ENCODE measurements around the gene TRAP1. TPM values are rescaled to one million over a fixed set of nuclear protein-coding genes. Genes with fewer than 3 reads are reported as not detected.

Gene TRAP1
- total RNA-seq, 4 donors from 2014 or later, result 31.8 to 231 (median 57.1) TPM

GRCh38 chr16:3625911-3626732 lies 91.2 kb downstream of the TRAP1 start:
- Histone ChIP-seq H3K4me1 (peaks cover 0 to 11% (median 0%) of the 10 kb centered on the region in 4 donors), H3K4me3 (no peak overlapping the region), H3K27me3 (no peaks in the 10 kb centered on the region), H3K27ac (no peak overlapping the region), H3K9me3 (no peaks in the 10 kb centered on the region), H3K36me3 (no peaks in the 10 kb centered on the region)
- intact Hi-C loops (cut with DNase I; ENCODE audit: low total_unique reads) (no loop called here), in situ Hi-C loops (cut with MboI; ENCODE audit: low pct_ligation_motif_present in 1 of 4, low pct_unique_long_range_greater_than_20kb in 1 of 4, low sequenced_read_pairs in 3 of 4) (no loop called here)
- TF ChIP-seq EP300 (IDR thresholded peaks at IDR 0.05; ENCODE audit: low read depth) (no peak), POLR2AphosphoS5 (IDR thresholded peaks at IDR 0.05) (no peak)
- TF ChIP-seq, protein P1, sequence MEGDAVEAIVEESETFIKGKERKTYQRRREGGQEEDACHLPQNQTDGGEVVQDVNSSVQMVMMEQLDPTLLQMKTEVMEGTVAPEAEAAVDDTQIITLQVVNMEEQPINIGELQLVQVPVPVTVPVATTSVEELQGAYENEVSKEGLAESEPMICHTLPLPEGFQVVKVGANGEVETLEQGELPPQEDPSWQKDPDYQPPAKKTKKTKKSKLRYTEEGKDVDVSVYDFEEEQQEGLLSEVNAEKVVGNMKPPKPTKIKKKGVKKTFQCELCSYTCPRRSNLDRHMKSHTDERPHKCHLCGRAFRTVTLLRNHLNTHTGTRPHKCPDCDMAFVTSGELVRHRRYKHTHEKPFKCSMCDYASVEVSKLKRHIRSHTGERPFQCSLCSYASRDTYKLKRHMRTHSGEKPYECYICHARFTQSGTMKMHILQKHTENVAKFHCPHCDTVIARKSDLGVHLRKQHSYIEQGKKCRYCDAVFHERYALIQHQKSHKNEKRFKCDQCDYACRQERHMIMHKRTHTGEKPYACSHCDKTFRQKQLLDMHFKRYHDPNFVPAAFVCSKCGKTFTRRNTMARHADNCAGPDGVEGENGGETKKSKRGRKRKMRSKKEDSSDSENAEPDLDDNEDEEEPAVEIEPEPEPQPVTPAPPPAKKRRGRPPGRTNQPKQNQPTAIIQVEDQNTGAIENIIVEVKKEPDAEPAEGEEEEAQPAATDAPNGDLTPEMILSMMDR (IDR thresholded peaks at IDR 0.05), result no peak
- no peak for DNase-seq
- WGBS, 2 donors (ENCODE audit: low coverage in 1 of 2), result 76 to 88% methylated on average over 3 to 4 of the region's 4 CpGs

GRCh38 chr16:3625331-3625730 lies 92.0 kb downstream of the TRAP1 start:
- Histone ChIP-seq H3K9me3 (no peaks in the 10 kb centered on the region), H3K27me3 (no peaks in the 10 kb centered on the region), H3K4me1 (peaks cover 0 to 11% (median 0%) of the 10 kb centered on the region in 4 donors), H3K36me3 (no peaks in the 10 kb centered on the region), H3K27ac (no peak overlapping the region), H3K4me3 (no peak overlapping the region)
- DNase-seq, result no peak
- intact Hi-C loops (cut with DNase I; ENCODE audit: low total_unique reads) (no loop called here), in situ Hi-C loops (cut with MboI; ENCODE audit: low pct_ligation_motif_present in 1 of 4, low pct_unique_long_range_greater_than_20kb in 1 of 4, low sequenced_read_pairs in 3 of 4) (no loop called here)
- 87 to 94% methylated on average over 5 of the region's 5 CpGs for WGBS, 2 donors (ENCODE audit: low coverage in 1 of 2)
- TF ChIP-seq, protein P1 (IDR thresholded peaks at IDR 0.05), result no peak
- TF ChIP-seq POLR2A (IDR thresholded peaks at IDR 0.05) (no peak), EP300 (IDR thresholded peaks at IDR 0.05; ENCODE audit: low read depth) (no peak), POLR2AphosphoS5 (IDR thresholded peaks at IDR 0.05) (no peak)

DNA sequence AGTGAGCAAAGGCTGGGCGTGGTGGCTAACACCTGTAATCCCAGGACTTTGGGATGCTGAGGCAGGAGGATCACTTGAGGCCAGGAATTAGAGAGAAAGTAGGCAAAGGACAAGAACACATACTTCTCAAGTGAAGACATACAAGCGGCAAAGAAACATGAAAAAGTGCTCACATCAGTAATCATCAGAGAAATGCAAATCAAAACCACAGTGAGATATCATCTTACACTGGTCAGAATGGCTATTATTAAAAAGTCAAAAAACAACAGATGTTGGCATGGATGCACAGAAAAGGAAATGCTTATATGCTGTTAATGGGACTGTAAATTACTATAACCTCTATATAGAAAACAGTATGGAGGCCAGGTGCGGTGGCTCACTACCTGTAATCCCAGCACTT lies 93.7 kb downstream of the TRAP1 start:
- Histone ChIP-seq H3K36me3 (no peaks in the 10 kb centered on the region), H3K4me1 (peaks cover 0 to 11% (median 0%) of the 10 kb centered on the region in 4 donors), H3K27me3 (no peaks in the 10 kb centered on the region), H3K4me3 (no peak overlapping the region), H3K27ac (no peak overlapping the region), H3K9me3 (no peaks in the 10 kb centered on the region)
- WGBS, 2 donors (ENCODE audit: low coverage in 1 of 2), result 82% methylated on average over 3 of the region's 3 CpGs
- no peak for DNase-seq
- intact Hi-C loops (cut with DNase I; ENCODE audit: low total_unique reads) (no loop called here), in situ Hi-C loops (cut with MboI; ENCODE audit: low pct_ligation_motif_present in 1 of 4, low pct_unique_long_range_greater_than_20kb in 1 of 4, low sequenced_read_pairs in 3 of 4) (no loop called here)
- TF ChIP-seq POLR2AphosphoS5 (IDR thresholded peaks at IDR 0.05), result no peak
- no peak for TF ChIP-seq POLR2A (IDR thresholded peaks at IDR 0.05)
- TF ChIP-seq, protein P1 (IDR thresholded peaks at IDR 0.05), result no peak
- no peak for TF ChIP-seq EP300 (IDR thresholded peaks at IDR 0.05; ENCODE audit: low read depth)

- intact Hi-C loops (cut with DNase I; ENCODE audit: low total_unique reads), result no loop called here
Measured at GRCh38 chr16:3618769-3619141, 98.6 kb downstream of the TRAP1 start.

More at GRCh38 chr16:3618769-3619141, 98.6 kb downstream of the TRAP1 start:
- no peaks in the 10 kb centered on the region for H3K9me3 ChIP-seq
- DNase-seq, result no peak
- no peak for TF ChIP-seq EP300 (IDR thresholded peaks at IDR 0.05; ENCODE audit: low read depth)
- no peak for TF ChIP-seq POLR2A (IDR thresholded peaks at IDR 0.05)
- TF ChIP-seq, protein P1 (IDR thresholded peaks at IDR 0.05), result no peak
- no peak for TF ChIP-seq POLR2AphosphoS5 (IDR thresholded peaks at IDR 0.05)
- in situ Hi-C loops (cut with MboI; ENCODE audit: low pct_ligation_motif_present in 1 of 4, low pct_unique_long_range_greater_than_20kb in 1 of 4, low sequenced_read_pairs in 3 of 4), result no loop called here
- no peak overlapping the region for H3K27ac ChIP-seq
- H3K4me3 ChIP-seq, result no peak overlapping the region
- no peaks in the 10 kb centered on the region for H3K4me1 ChIP-seq
- H3K27me3 ChIP-seq, result no peaks in the 10 kb centered on the region
- H3K36me3 ChIP-seq, result no peaks in the 10 kb centered on the region
- WGBS, 2 donors (ENCODE audit: low coverage in 1 of 2), result 57 to 73% methylated on average over 2 to 3 of the region's 3 CpGs

Measured in transverse colon (tissue), 4 donors.